GM19324 (cell line): ENCODE measurements around the gene OR2M7.
"Not testable (repeated sequence)": the region's sequence is repeated elsewhere in the genome, so short reads cannot be mapped to it uniquely, and the experiment has no call there.

Experiments
- ATAC-seq: cut with Tn5 transposase; IDR thresholded peaks from one replicate; pipeline ENCODE4 v1.9.1; 2021; ENCODE audit warnings: mild to moderate bottlenecking, moderate library complexity; ENCODE audit not compliant: unreplicated experiment, low FRiP score

Gene OR2M7, protein sequence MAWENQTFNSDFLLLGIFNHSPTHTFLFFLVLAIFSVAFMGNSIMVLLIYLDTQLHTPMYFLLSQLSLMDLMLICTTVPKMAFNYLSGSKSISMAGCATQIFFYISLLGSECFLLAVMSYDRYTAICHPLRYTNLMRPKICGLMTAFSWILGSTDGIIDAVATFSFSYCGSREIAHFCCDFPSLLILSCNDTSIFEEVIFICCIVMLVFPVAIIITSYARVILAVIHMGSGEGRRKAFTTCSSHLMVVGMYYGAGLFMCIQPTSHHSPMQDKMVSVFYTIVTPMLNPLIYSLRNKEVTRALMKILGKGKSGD

GRCh38 chr1:248324468-248324867, at the start of gene OR2M7:
TSS of gene OR2M7 (minus strand) at chr1:248324568. CDS start at chr1:248324568, 0 bp downstream.
- no peak for ATAC-seq

- no peak for ATAC-seq
Measured at GRCh38 chr1:248373761-248374160, 49.4 kb upstream of the OR2M7 start.

DNA sequence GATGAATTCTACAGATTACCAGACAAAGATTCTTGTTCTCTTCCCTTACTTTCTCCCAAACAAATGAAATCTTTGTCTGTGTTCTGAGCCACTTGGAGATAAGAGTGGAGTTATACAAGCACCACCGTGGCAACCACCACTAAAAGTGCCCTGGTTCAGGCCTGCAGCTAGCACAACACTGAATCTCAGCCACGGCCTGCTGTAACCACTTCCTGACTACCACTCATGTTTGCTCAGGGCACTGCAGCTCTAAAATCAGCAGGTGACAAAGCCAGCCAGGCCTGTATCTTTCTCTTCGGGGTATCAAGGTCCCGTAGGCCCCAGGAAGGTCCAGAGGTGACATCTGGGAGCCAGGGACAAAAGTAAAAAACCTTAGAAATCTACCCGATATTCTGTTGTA, 48.0 kb upstream of the OR2M7 start:
- ATAC-seq = no peak

DNA sequence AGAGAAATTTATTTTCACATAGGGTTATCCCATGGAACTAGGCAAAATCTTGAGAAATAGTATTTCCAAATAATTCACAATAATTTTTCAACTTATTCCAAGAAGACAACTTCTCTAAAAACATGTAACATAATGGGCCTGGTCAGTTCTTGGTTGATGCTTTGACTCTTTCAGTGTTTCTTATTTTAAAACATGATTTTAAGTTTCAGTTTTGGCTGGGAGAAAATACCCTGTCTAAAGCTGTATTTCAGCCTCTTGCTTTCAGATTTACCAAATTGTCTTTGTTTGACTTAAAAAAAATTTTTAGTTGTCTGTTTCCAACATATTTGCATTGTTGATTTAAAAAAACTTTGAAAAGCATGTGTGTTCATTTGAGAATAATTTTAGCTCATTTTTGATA, 42.2 kb upstream of the OR2M7 start:
- ATAC-seq = peak; percentile 50

DNA sequence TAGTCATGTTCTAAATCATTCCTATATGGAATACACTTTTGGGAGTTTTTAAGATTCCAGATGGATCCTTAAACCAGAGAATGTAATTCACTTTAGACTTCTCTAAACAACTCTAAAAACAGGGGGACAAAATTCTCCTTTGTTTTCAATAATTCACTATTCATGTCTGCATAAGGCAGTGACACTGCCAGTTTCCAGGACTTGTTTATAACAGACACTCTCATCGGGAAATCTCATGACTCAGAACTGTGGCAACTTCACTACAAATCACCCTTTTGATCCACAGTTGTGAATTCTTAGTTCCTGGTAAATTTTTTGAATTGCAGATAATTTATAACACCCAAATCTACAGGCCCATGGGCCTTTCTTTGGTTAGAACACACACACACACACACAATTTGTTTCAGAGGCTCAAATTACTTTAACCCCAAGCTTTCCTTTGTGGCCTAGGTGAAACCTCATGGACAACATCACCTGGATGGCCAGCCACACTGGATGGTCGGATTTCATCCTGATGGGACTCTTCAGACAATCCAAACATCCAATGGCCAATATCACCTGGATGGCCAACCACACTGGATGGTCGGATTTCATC, 36.9 kb upstream of the OR2M7 start, which contains the start of gene OR2T4:
OR2T4 (plus strand) TSS at position 545 of the 595 bp plus-strand sequence; CDS start at position 545, 0 bp downstream.
- ATAC-seq = no peak

GRCh38 chr1:248359415-248359814, 35.0 kb upstream of the OR2M7 start:
- no peak for ATAC-seq

DNA sequence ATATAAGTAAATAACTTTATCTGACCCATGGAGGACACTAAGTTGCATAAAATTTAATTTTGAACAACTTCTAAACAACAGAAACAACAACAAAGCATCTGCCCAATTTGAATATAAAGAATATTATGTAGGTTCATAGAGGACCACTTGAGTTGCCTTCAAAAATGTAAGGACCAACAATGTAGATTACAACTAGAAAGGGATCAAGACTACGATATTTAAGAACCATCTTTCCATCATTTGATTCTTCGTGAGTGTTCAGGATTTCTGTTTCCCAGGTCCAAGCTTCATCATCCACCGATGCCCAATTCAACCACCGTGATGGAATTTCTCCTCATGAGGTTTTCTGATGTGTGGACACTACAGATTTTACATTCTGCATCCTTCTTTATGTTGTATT, 24.1 kb upstream of the OR2M7 start, which contains the start of gene OR14C36:
OR14C36 (plus strand) TSS at position 301 of the 400 bp plus-strand sequence; CDS start at position 301, 0 bp downstream.
- ATAC-seq = no peak

GRCh38 chr1:248343451-248343850, 19.1 kb upstream of the OR2M7 start:
- no peak for ATAC-seq

DNA sequence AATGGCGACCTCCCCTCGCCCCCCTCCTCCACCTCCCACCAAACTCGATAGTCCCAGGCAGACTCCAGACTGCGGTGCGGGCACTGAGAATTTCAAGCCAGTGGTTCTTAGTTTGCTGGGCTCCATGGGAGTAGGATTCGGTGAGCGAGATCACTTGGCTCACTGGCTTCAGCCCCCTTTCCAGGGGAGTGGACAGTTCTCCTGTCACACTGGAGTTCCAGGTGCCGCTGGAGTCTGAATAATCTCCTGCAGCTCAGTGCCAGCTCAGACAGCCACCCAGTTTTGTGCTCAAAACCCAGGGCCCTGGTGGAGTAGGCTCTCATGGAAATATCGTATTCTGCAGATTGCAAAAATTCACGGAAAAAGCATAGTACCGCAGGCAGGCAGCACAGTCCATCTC, 7.6 kb downstream of the OR2M7 start:
- ATAC-seq = no peak

DNA sequence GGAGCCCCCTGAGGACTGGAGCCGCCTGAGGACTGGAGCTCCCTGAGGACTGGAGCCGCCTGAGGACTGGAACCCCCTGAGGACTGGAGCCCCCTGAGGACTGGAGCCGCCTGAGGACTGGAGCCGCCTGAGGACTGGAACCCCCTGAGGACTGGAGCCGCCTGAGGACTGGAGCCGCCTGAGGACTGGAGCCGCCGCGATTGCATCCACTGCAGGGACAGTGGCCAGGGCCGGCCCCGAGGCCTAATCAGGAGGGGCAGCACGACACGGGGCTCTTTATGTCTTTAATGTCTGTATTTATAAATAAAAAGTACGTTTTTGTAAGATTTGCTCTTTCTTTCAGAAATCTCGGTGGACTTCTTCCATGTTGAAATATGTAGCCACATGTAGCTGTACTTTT, 17.6 kb downstream of the OR2M7 start:
- ATAC-seq = not testable (repeated sequence)

- ATAC-seq = no peak
Measured at GRCh38 chr1:248306103-248306502, 18.3 kb downstream of the OR2M7 start.

GRCh38 chr1:248305672-248306071, 18.7 kb downstream of the OR2M7 start:
- not testable (repeated sequence) for ATAC-seq

GRCh38 chr1:248303324-248303723, 21.0 kb downstream of the OR2M7 start, which contains the start of gene OR2T12:
TSS of gene OR2T12 (minus strand) at chr1:248303424. CDS start at chr1:248295578, 7,846 bp downstream.
- ATAC-seq = no peak

- no peak for ATAC-seq
Measured at GRCh38 chr1:248288391-248288790, 36.0 kb downstream of the OR2M7 start.

GRCh38 chr1:248277876-248278275, 46.5 kb downstream of the OR2M7 start, which contains the start of gene OR2T33:
TSS of gene OR2T33 (minus strand) at chr1:248277976. CDS start at chr1:248273814, 4,162 bp downstream.
- ATAC-seq = no peak
